Measurements from ENCODE around the gene ZNF516. TPM values are rescaled to one million over a fixed set of nuclear protein-coding genes. Genes with fewer than 3 reads are reported as not detected.

Gene ZNF516
- polyA plus RNA-seq, 3 donors = 5.0 to 41.9 (median 8.6) TPM

- peaks cover 87% of the 10 kb centered on the region for H3K4me1 Mint-ChIP-seq
- Histone ChIP-seq H3K4me2 (replicated peaks; ENCODE audit: extremely low read depth, low read length, poor library complexity, severe bottlenecking) (no peak overlapping the region), H3K9me3 (replicated peaks in 1 of 2; ENCODE audit: control insufficient read depth in 1 of 2, insufficient read depth in 1 of 2, low read length in 2 of 2) (no peaks in the 10 kb centered on the region), H2AFZ (ENCODE audit: insufficient read depth, low read depth, low read length, poor library complexity, severe bottlenecking) (no peak overlapping the region), H3K4me1 (ENCODE audit: control insufficient read depth in 1 of 2, insufficient read depth in 2 of 2, low read length in 2 of 2) (peaks cover 69 to 79% of the 10 kb centered on the region in 2 donors), H3K79me2 (ENCODE audit: insufficient read depth, low read length) (peaks cover 100% of the 10 kb centered on the region), H3K9ac (ENCODE audit: insufficient read depth, low read length, poor library complexity, severe bottlenecking) (no peak overlapping the region), H3K4me3 (replicated peaks in 1 of 3; ENCODE audit: low read depth in 2 of 3, low read length in 3 of 3) (no peak overlapping the region), H4K20me1 (ENCODE audit: insufficient read depth, low read length) (peaks cover 95% of the 10 kb centered on the region), H3K36me3 (replicated peaks in 1 of 2; ENCODE audit: control insufficient read depth in 1 of 2, insufficient read depth in 2 of 2, low read length in 2 of 2) (peaks cover 23 to 39% of the 10 kb centered on the region in 2 donors), H3K27me3 (ENCODE audit: control insufficient read depth in 2 of 2, insufficient read depth in 2 of 2, low read length in 2 of 2) (no peaks in the 10 kb centered on the region), H3K27ac (ENCODE audit: low read depth in 1 of 2, low read length in 2 of 2) (peak overlapping the region; percentile 25 to 88)
- no peak overlapping the region for H3K4me3 Mint-ChIP-seq
- WGBS (ENCODE audit: insufficient coverage) = 97% methylated on average over 19 of the region's 19 CpGs
- peak overlapping the region in 6 of 7 donors; percentile 33 to 88 (median 74) for H3K27ac Mint-ChIP-seq
- TF ChIP-seq, protein P1, sequence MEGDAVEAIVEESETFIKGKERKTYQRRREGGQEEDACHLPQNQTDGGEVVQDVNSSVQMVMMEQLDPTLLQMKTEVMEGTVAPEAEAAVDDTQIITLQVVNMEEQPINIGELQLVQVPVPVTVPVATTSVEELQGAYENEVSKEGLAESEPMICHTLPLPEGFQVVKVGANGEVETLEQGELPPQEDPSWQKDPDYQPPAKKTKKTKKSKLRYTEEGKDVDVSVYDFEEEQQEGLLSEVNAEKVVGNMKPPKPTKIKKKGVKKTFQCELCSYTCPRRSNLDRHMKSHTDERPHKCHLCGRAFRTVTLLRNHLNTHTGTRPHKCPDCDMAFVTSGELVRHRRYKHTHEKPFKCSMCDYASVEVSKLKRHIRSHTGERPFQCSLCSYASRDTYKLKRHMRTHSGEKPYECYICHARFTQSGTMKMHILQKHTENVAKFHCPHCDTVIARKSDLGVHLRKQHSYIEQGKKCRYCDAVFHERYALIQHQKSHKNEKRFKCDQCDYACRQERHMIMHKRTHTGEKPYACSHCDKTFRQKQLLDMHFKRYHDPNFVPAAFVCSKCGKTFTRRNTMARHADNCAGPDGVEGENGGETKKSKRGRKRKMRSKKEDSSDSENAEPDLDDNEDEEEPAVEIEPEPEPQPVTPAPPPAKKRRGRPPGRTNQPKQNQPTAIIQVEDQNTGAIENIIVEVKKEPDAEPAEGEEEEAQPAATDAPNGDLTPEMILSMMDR (IDR thresholded peaks at IDR 0.05) = no peak
- no peak for DNase-seq
- peaks cover 0 to 3% (median 0%) of the 10 kb centered on the region in 3 donors for H3K27me3 Mint-ChIP-seq (ENCODE audit: low read depth in 3 of 3)
- intact Hi-C loops (cut with micrococcal nuclease) = no loop called here
- peaks cover 30 to 51% of the 10 kb centered on the region in 2 donors for H3K36me3 Mint-ChIP-seq
- no peaks in the 10 kb centered on the region for H3K9me3 Mint-ChIP-seq
Observed at GRCh38 chr18:76464281-76465259, 30.5 kb downstream of the ZNF516 start.

- peak overlapping the region; percentile 22 to 61 for H3K27ac ChIP-seq (ENCODE audit: low read depth in 1 of 2, low read length in 2 of 2)
Observed at GRCh38 chr18:76463872-76464271, 31.2 kb downstream of the ZNF516 start.

More at GRCh38 chr18:76463872-76464271, 31.2 kb downstream of the ZNF516 start:
- no peak overlapping the region for H3K4me3 Mint-ChIP-seq
- WGBS (ENCODE audit: insufficient coverage) = 96% methylated on average over 3 of the region's 14 CpGs
- Histone ChIP-seq H3K4me1 (ENCODE audit: control insufficient read depth in 1 of 2, insufficient read depth in 2 of 2, low read length in 2 of 2) (peaks cover 62 to 73% of the 10 kb centered on the region in 2 donors), H4K20me1 (ENCODE audit: insufficient read depth, low read length) (peaks cover 98% of the 10 kb centered on the region), H3K4me2 (replicated peaks; ENCODE audit: extremely low read depth, low read length, poor library complexity, severe bottlenecking) (no peak overlapping the region), H3K9me3 (replicated peaks in 1 of 2; ENCODE audit: control insufficient read depth in 1 of 2, insufficient read depth in 1 of 2, low read length in 2 of 2) (no peaks in the 10 kb centered on the region), H2AFZ (ENCODE audit: insufficient read depth, low read depth, low read length, poor library complexity, severe bottlenecking) (no peak overlapping the region), H3K27me3 (ENCODE audit: control insufficient read depth in 2 of 2, insufficient read depth in 2 of 2, low read length in 2 of 2) (no peaks in the 10 kb centered on the region), H3K36me3 (replicated peaks in 1 of 2; ENCODE audit: control insufficient read depth in 1 of 2, insufficient read depth in 2 of 2, low read length in 2 of 2) (peaks cover 30 to 46% of the 10 kb centered on the region in 2 donors), H3K4me3 (replicated peaks in 1 of 3; ENCODE audit: low read depth in 2 of 3, low read length in 3 of 3) (no peak overlapping the region), H3K79me2 (ENCODE audit: insufficient read depth, low read length) (peaks cover 100% of the 10 kb centered on the region), H3K9ac (ENCODE audit: insufficient read depth, low read length, poor library complexity, severe bottlenecking) (no peak overlapping the region)
- peak overlapping the region in 5 of 7 donors; percentile 42 to 69 (median 58) for H3K27ac Mint-ChIP-seq
- H3K36me3 Mint-ChIP-seq = peaks cover 37 to 58% of the 10 kb centered on the region in 2 donors
- H3K27me3 Mint-ChIP-seq (ENCODE audit: low read depth in 3 of 3) = peaks cover 0 to 3% (median 0%) of the 10 kb centered on the region in 3 donors
- peaks cover 81% of the 10 kb centered on the region for H3K4me1 Mint-ChIP-seq
- no peaks in the 10 kb centered on the region for H3K9me3 Mint-ChIP-seq
- TF ChIP-seq, protein P1 (IDR thresholded peaks at IDR 0.05) = no peak
- no peak for DNase-seq
- intact Hi-C loops (cut with micrococcal nuclease) = no loop called here
